GM23248 (cell line): ENCODE results near the gene CMBL. TPM values are rescaled to one million over a fixed set of nuclear protein-coding genes. Genes with fewer than 3 reads are reported as not detected.

Source experiments
- DNase-seq: peaks from one replicate; pipeline ENCODE4 v3.0.0-alpha.2; 2015
- H2AFZ ChIP-seq: fragments of 200-600 bp; sonication (generic); 2 replicates; pipeline ENCODE4 v1.6.1; 2016; ENCODE audit warnings: antibody characterized with exemption
- H3F3A ChIP-seq: fragments of 200-600 bp; sonication (generic); 2 replicates; pipeline ENCODE4 v1.6.1; 2016; ENCODE audit warnings: mild to moderate bottlenecking, antibody characterized with exemption, mixed run types; ENCODE audit not compliant: insufficient read depth
- H3K27ac ChIP-seq: fragments of 200-600 bp; sonication (generic); 2 replicates; pipeline ENCODE4 v1.5.1; 2016; ENCODE audit warnings: mild to moderate bottlenecking
- H3K27me3 ChIP-seq: fragments of 200-600 bp; sonication (generic); replicated peaks from 2 replicates; pipeline ENCODE4 v1.6.1; 2016; ENCODE audit warnings: mild to moderate bottlenecking; ENCODE audit not compliant: insufficient read depth
- H3K36me3 ChIP-seq: fragments of 200-600 bp; sonication (generic); 2 replicates; pipeline ENCODE4 v1.6.1; 2016; ENCODE audit warnings: low read depth, mild to moderate bottlenecking
- H3K4me1 ChIP-seq: fragments of 200-600 bp; sonication (generic); 2 replicates; pipeline ENCODE4 v1.6.1; 2016; ENCODE audit warnings: mild to moderate bottlenecking; ENCODE audit not compliant: insufficient read depth
- H3K4me2 ChIP-seq: fragments of 200-600 bp; sonication (generic); one replicate; pipeline ENCODE4 v1.6.1; 2016; ENCODE audit warnings: mild to moderate bottlenecking; ENCODE audit not compliant: unreplicated experiment
- H3K4me3 ChIP-seq: fragments of 200-600 bp; sonication (generic); 2 replicates; pipeline ENCODE4 v1.5.1; 2016; ENCODE audit warnings: mild to moderate bottlenecking
- H3K79me2 ChIP-seq: fragments of 200-600 bp; sonication (generic); 2 replicates; pipeline ENCODE4 v1.6.1; 2016; ENCODE audit warnings: mild to moderate bottlenecking; ENCODE audit not compliant: insufficient read depth
- H3K9ac ChIP-seq: fragments of 200-600 bp; sonication (generic); 2 replicates; pipeline ENCODE4 v1.6.1; 2016; ENCODE audit warnings: mild to moderate bottlenecking
- H3K9me2 ChIP-seq: fragments of 200-600 bp; sonication (generic); 2 replicates; pipeline ENCODE4 v1.6.1; 2016; ENCODE audit warnings: mixed run types, mild to moderate bottlenecking, moderate library complexity; ENCODE audit not compliant: insufficient read depth
- H3K9me3 ChIP-seq: fragments of 200-600 bp; sonication (generic); one replicate; pipeline ENCODE4 v1.6.1; 2017; ENCODE audit warnings: low read depth
- H4K20me1 ChIP-seq: fragments of 200-600 bp; sonication (generic); 2 replicates; pipeline ENCODE4 v1.6.0; 2016; ENCODE audit not compliant: insufficient read depth
- EZH2 ChIP-seq: fragments of 200-600 bp; sonication (generic); IDR thresholded peaks from 2 replicates; pipeline ENCODE4 v1.6.1; 2018; ENCODE audit warnings: antibody characterized with exemption, mild to moderate bottlenecking; ENCODE audit not compliant: insufficient read depth, poor library complexity, severe bottlenecking
- EZH2phosphoT487 ChIP-seq: fragments of 200-600 bp; sonication (generic); IDR thresholded peaks from 2 replicates; pipeline ENCODE4 v1.6.1; 2018; ENCODE audit warnings: antibody characterized with exemption, moderate library complexity, mild to moderate bottlenecking, low read depth; ENCODE audit not compliant: insufficient read depth
- WGBS, 2 experiments: methylation state at CpG; one replicate each; pipeline ENCODE4 v1.1.6; 2015 to 2017; ENCODE audit warnings: low lambda C conversion rate in 2 of 2, low coverage in 1 of 2; ENCODE audit errors: missing lambda C conversion rate in 2 of 2; 5-methylcytosine and 5-hydroxymethylcytosine counted together
- in situ Hi-C: fragments of 300-500 bp; cut with MboI; formaldehyde crosslinking; loops from 2 replicates; pipeline ENCODE4 v1.15.0; 2020
- polyA plus RNA-seq: library from polyadenylated mRNA; unstranded; fragments of >200 nt; fragmentation: Nextera tagmentation; extraction: Ambion mirVana; gene quantifications from 2 replicates; pipeline ENCODE4 v1.2.1, GENCODE V29; 2016
- total RNA-seq: library from RNA; depleted of rRNA; stranded (reverse); fragments of >200 nt; shearing (Covaris generic); gene quantifications from 2 replicates; pipeline ENCODE4 v1.2.3, GENCODE V29; 2014

Gene CMBL
- total and polyA plus RNA-seq, 2 experiments from 2014 or later, result 4.0 to 14.6 TPM

DNA sequence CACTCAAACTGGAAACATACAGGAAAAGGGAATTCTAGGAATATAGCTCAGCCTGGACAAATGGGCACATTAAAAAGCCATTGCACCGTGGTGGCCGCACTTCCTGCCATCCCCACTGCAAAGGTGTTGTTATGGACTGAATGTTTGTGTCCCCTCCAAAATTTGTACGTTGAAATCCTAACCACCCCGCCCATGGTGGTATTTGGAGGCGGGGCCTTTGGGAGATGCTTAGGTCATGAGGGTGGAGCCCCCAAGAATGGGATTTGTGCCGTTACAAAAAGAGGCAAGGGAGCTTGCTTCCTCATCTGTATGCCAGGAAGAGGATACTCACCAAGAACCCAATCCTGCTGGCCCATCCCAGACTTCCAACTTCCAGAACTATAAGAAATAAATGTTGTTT lies 1.1 kb upstream of the CMBL start:
- 56 to 57% methylated on average over 6 of the region's 6 CpGs for WGBS, 2 experiments
- Histone ChIP-seq H3K4me1 (peaks cover 22% of the 10 kb centered on the region), H4K20me1 (no peaks in the 10 kb centered on the region), H3K27me3 (no peaks in the 10 kb centered on the region), H3K9me3 (no peaks in the 10 kb centered on the region), H3K27ac (no peak overlapping the region), H3F3A (peaks cover 16% of the 10 kb centered on the region; the same call in 1 of the 2 replicates), H3K9me2 (no peaks in the 10 kb centered on the region), H3K36me3 (no peaks in the 10 kb centered on the region), H3K79me2 (peaks cover 8% of the 10 kb centered on the region; the same call in 1 of the 2 replicates), H2AFZ (no peak overlapping the region), H3K9ac (no peak overlapping the region), H3K4me2 (no peak overlapping the region), H3K4me3 (no peak overlapping the region)
- no peak for DNase-seq
- TF ChIP-seq EZH2phosphoT487 (no peak), EZH2 (no peak)
- in situ Hi-C loops, result no loop called here

DNA sequence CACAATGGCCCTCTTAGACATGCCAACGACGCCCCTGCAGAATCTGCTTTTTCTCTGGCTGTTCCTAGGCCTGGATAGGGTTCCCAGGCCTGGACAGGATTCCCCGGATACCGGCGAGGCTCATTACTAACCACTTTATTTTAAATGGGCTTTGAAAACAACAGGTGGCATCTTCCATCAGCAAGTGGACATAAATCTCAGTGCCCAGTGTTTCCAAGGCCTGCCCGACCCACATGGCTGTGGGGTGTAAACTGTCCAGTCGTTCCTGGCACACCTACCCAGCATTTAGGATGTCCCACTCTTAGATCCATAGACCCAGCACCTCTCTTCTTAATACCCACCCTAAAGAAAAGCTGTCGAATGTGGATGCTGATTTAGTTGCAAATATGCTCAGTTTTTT lies 896 bp downstream of the CMBL start:
- H3K27me3 ChIP-seq, result no peaks in the 10 kb centered on the region
- peak overlapping the region; percentile 91 for H2AFZ ChIP-seq
- no peaks in the 10 kb centered on the region for H3K9me2 ChIP-seq
- H3F3A ChIP-seq, result peaks cover 16% of the 10 kb centered on the region; the same call in 1 of the 2 replicates
- peaks cover 22% of the 10 kb centered on the region for H3K4me1 ChIP-seq
- WGBS, 2 experiments, result 17 to 20% methylated on average over 8 of the region's 8 CpGs
- peak overlapping the region; percentile 89 for H3K4me3 ChIP-seq
- H3K27ac ChIP-seq, result peak overlapping the region; percentile 60; the same call in 1 of the 2 replicates
- H3K9ac ChIP-seq, result peak overlapping the region; percentile 86
- no peaks in the 10 kb centered on the region for H3K36me3 ChIP-seq
- TF ChIP-seq EZH2 (no peak), EZH2phosphoT487 (no peak)
- peak overlapping the region; percentile 89 for H3K4me2 ChIP-seq
- no peaks in the 10 kb centered on the region for H4K20me1 ChIP-seq
- in situ Hi-C loops, result no loop called here
- peaks cover 8% of the 10 kb centered on the region; the same call in 1 of the 2 replicates for H3K79me2 ChIP-seq
- no peak for DNase-seq
- H3K9me3 ChIP-seq, result no peaks in the 10 kb centered on the region

DNA sequence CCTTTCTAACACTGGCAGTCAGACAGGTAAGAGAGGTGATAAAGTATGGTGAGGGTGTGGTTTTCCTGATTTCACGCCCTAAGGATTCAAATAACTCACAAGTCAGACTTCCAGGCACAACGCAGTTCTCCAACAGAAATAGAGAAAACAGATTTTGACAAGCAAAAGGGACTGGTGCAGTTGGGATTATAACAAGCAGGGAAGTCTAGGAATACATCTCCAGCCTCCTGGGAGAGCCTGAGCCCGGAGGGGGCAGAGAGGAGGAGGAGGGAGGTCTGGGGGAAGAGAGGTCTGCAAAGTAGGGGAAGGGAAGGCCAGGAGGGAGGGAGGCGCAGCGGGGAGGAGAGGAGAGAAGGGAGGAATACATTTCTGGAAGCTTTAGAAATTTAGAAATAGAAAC lies 1.6 kb downstream of the CMBL start:
- 67 to 69% methylated on average over 5 of the region's 5 CpGs for WGBS, 2 experiments
- TF ChIP-seq EZH2phosphoT487, result no peak
- H3F3A ChIP-seq, result peaks cover 16% of the 10 kb centered on the region; the same call in 1 of the 2 replicates

DNA sequence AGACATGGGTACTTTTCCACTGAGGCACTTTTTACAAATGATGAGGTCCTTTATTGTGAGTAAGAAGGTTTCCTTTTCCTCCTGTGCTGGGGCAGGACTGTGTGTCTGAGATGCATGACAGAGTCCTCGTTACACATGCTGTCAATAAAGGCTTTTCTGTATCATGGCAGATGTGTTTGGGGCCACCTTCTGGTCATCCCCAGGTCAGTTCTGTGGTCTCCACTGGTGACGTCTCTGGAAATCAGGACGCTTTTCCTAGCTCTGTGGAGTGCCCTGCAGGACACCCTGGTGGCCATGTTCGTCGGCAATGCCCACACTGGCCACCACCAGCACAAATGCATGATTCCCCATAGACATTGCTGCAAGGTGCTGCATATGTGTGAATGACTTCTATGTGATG lies 2.8 kb downstream of the CMBL start:
- no peak for TF ChIP-seq EZH2phosphoT487
- no peak for TF ChIP-seq EZH2
- WGBS, 2 experiments, result 78 to 82% methylated on average over 5 of the region's 5 CpGs
- in situ Hi-C loops, result no loop called here

More for the DNA sequence above, 1.6 kb downstream of the CMBL start:
- in situ Hi-C loops, result no loop called here
- DNase-seq, result no peak
- H3K9me2 ChIP-seq, result no peaks in the 10 kb centered on the region
- peak overlapping the region; percentile 89 for H3K4me2 ChIP-seq
- H3K4me3 ChIP-seq, result peak overlapping the region; percentile 89; the same call in 1 of the 2 replicates
- no peaks in the 10 kb centered on the region for H4K20me1 ChIP-seq
- no peak overlapping the region for H3K27ac ChIP-seq
- H3K36me3 ChIP-seq, result no peaks in the 10 kb centered on the region
- H3K4me1 ChIP-seq, result peaks cover 22% of the 10 kb centered on the region
- peak overlapping the region; percentile 86; the same call in 1 of the 2 replicates for H3K9ac ChIP-seq
- no peaks in the 10 kb centered on the region for H3K9me3 ChIP-seq
- H3K27me3 ChIP-seq, result no peaks in the 10 kb centered on the region
- peaks cover 8% of the 10 kb centered on the region; the same call in 1 of the 2 replicates for H3K79me2 ChIP-seq
- peak overlapping the region; percentile 91; the same call in 1 of the 2 replicates for H2AFZ ChIP-seq

More for the DNA sequence above, 2.8 kb downstream of the CMBL start:
- Histone ChIP-seq H3K9ac (no peak overlapping the region), H2AFZ (no peak overlapping the region), H3K27ac (no peak overlapping the region), H3K36me3 (no peaks in the 10 kb centered on the region), H3K9me3 (no peaks in the 10 kb centered on the region), H3K27me3 (no peaks in the 10 kb centered on the region), H3K9me2 (no peaks in the 10 kb centered on the region), H3K4me1 (peaks cover 12% of the 10 kb centered on the region), H3K79me2 (peaks cover 8% of the 10 kb centered on the region; the same call in 1 of the 2 replicates), H3F3A (peaks cover 8% of the 10 kb centered on the region; the same call in 1 of the 2 replicates), H4K20me1 (no peaks in the 10 kb centered on the region), H3K4me2 (no peak overlapping the region), H3K4me3 (no peak overlapping the region)
- DNase-seq, result no peak
